ENCODE data around the gene ABTB1. TPM values are rescaled to one million over a fixed set of nuclear protein-coding genes. Genes with fewer than 3 reads are reported as not detected.
A peak's percentile ranks its signal among the peaks of the same experiment; 100 is the strongest.

The ABTB1 gene
- total and polyA plus RNA-seq, 9 donors = 5.5 to 64.4 (median 26.7) TPM

- no peaks in the 10 kb centered on the region for H3K9me3 ChIP-seq
- H3K4me1 ChIP-seq (ENCODE audit: insufficient read depth) = peaks cover 12% of the 10 kb centered on the region
- no peaks in the 10 kb centered on the region for H3K27me3 ChIP-seq
- no peaks in the 10 kb centered on the region for H3K36me3 ChIP-seq
- 87 to 89% (median 89%) methylated on average over 17 of the region's 17 CpGs for WGBS, 3 donors
- DNase-seq = peak in 1 of 5 donors; percentile 18
- TF ChIP-seq POLR2A (IDR thresholded peaks at IDR 0.05) = no peak
- no peak for TF ChIP-seq EP300 (IDR thresholded peaks at IDR 0.05)
- TF ChIP-seq CTCF (IDR thresholded peaks at IDR 0.05) = no peak
- H3K4me3 ChIP-seq = no peak overlapping the region
- intact Hi-C loops (cut with DNase I) = loop anchor here in 1 of 4 donors (5.0 kb wide), 1 partner anchor 128 kb away; the partner anchor contains the start of gene MGLL
- H3K27ac ChIP-seq = no peak overlapping the region
These were observed 21.9 kb downstream of the ABTB1 start for GRCh38 chr3:127694467-127695215.

- no peaks in the 10 kb centered on the region for H3K27me3 ChIP-seq
- H3K9me3 ChIP-seq = no peaks in the 10 kb centered on the region
- DNase-seq = peak; percentile 62 to 81 (median 79)
- TF ChIP-seq POLR2A (IDR thresholded peaks at IDR 0.05) (no peak), EP300 (IDR thresholded peaks at IDR 0.05) (peak; percentile 49), CTCF (IDR thresholded peaks at IDR 0.05) (no peak)
- H3K27ac ChIP-seq = peak overlapping the region; percentile 57 to 72
- H3K4me1 ChIP-seq (ENCODE audit: insufficient read depth) = peaks cover 13% of the 10 kb centered on the region
- no peaks in the 10 kb centered on the region for H3K36me3 ChIP-seq
- no peak overlapping the region for H3K4me3 ChIP-seq
- 20 to 27% (median 24%) methylated on average over 16 of the region's 16 CpGs for WGBS, 3 donors
- intact Hi-C loops (cut with DNase I) = loop anchor here in 1 of 4 donors (5.0 kb wide), 1 partner anchor 125 kb away; the partner anchor contains the start of gene MGLL
These were observed 24.9 kb downstream of the ABTB1 start for GRCh38 chr3:127697551-127698240.

GRCh38 chr3:127698286-127698685 lies 25.5 kb downstream of the ABTB1 start:
- peak overlapping the region; percentile 57 to 72 for H3K27ac ChIP-seq
- H3K4me3 ChIP-seq = no peak overlapping the region
- H3K27me3 ChIP-seq = no peaks in the 10 kb centered on the region
- no peaks in the 10 kb centered on the region for H3K36me3 ChIP-seq
- intact Hi-C loops (cut with DNase I) = loop anchor here in 1 of 4 donors (5.0 kb wide), 1 partner anchor 124 kb away; the partner anchor contains the start of gene MGLL
- peaks cover 13% of the 10 kb centered on the region for H3K4me1 ChIP-seq (ENCODE audit: insufficient read depth)
- H3K9me3 ChIP-seq = no peaks in the 10 kb centered on the region
- DNase-seq = peak in 1 of 5 donors; percentile 13
- WGBS, 3 donors = 74 to 84% (median 84%) methylated on average over 3 of the region's 3 CpGs
- no peak for TF ChIP-seq POLR2A (IDR thresholded peaks at IDR 0.05)
- no peak for TF ChIP-seq EP300 (IDR thresholded peaks at IDR 0.05)
- no peak for TF ChIP-seq CTCF (IDR thresholded peaks at IDR 0.05)

- peak overlapping the region; percentile 57 to 72 for H3K27ac ChIP-seq
- no peaks in the 10 kb centered on the region for H3K27me3 ChIP-seq
- intact Hi-C loops (cut with DNase I) = loop anchor here in 1 of 4 donors (5.0 kb wide), 1 partner anchor 123 kb away; the partner anchor contains the start of gene MGLL
- peaks cover 13% of the 10 kb centered on the region for H3K4me1 ChIP-seq (ENCODE audit: insufficient read depth)
- DNase-seq = peak in 1 of 5 donors; percentile 17
- WGBS, 3 donors = 65 to 73% (median 66%) methylated on average over 6 of the region's 6 CpGs
- no peaks in the 10 kb centered on the region for H3K36me3 ChIP-seq
- TF ChIP-seq POLR2A (IDR thresholded peaks at IDR 0.05) (no peak), CTCF (IDR thresholded peaks at IDR 0.05) (no peak), EP300 (IDR thresholded peaks at IDR 0.05) (no peak)
- no peak overlapping the region for H3K4me3 ChIP-seq
- H3K9me3 ChIP-seq = no peaks in the 10 kb centered on the region
These were observed 26.1 kb downstream of the ABTB1 start for GRCh38 chr3:127698691-127699415.

Measured in ovary (tissue), 9 donors.